PFSK-1 (cell line): ENCODE measurements around the gene TNFRSF1B.

ENCODE experiments used
- TAF1 ChIP-seq: IDR thresholded peaks from 2 replicates; pipeline ENCODE4 v1.6.1; 2012; ENCODE audit warnings: low read length, control low read depth, borderline replicate concordance; ENCODE audit not compliant: insufficient read depth
- TF ChIP-seq, protein P1 (sequence below), 2 experiments: IDR thresholded peaks; 2 replicates each; pipeline versions ENCODE4 v1.6.1 to v1.8.0; 2011 to 2012; ENCODE audit warnings: low read depth in 2 of 2, low read length in 2 of 2, control low read depth in 1 of 2, inconsistent platforms in 1 of 2, mild to moderate bottlenecking in 1 of 2, moderate library complexity in 1 of 2; ENCODE audit not compliant: insufficient read depth in 1 of 2

DNA sequence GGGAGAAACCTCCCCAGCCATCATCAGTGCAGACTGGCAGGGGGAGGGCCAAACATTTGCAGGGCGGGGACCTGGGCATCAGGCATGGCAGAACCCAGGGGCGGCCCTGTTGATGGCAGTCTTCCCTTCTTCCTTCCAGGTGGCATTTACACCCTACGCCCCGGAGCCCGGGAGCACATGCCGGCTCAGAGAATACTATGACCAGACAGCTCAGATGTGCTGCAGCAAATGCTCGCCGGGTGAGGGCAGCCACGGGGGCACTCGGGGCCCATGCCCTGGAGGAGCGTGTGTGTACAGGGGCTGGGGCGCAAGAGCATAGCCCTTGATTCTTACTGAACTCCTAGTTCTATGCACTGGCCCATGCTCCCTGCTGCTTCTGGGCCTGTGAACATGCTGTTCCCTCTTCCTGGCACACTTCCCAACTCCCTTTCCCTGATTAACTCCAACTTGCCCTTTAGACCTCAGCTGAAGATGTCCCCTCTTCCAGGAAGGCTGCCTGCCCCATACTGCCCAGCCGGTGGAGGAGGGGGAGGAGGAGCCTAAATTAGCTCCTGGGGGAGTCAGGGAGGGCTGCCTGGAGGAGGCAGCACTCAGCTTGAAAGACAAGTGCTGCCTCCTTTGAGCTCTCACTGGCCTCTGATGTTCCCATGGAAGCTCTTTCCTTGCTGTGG lies 22.0 kb downstream of the TNFRSF1B start:
- TF ChIP-seq, protein P1, sequence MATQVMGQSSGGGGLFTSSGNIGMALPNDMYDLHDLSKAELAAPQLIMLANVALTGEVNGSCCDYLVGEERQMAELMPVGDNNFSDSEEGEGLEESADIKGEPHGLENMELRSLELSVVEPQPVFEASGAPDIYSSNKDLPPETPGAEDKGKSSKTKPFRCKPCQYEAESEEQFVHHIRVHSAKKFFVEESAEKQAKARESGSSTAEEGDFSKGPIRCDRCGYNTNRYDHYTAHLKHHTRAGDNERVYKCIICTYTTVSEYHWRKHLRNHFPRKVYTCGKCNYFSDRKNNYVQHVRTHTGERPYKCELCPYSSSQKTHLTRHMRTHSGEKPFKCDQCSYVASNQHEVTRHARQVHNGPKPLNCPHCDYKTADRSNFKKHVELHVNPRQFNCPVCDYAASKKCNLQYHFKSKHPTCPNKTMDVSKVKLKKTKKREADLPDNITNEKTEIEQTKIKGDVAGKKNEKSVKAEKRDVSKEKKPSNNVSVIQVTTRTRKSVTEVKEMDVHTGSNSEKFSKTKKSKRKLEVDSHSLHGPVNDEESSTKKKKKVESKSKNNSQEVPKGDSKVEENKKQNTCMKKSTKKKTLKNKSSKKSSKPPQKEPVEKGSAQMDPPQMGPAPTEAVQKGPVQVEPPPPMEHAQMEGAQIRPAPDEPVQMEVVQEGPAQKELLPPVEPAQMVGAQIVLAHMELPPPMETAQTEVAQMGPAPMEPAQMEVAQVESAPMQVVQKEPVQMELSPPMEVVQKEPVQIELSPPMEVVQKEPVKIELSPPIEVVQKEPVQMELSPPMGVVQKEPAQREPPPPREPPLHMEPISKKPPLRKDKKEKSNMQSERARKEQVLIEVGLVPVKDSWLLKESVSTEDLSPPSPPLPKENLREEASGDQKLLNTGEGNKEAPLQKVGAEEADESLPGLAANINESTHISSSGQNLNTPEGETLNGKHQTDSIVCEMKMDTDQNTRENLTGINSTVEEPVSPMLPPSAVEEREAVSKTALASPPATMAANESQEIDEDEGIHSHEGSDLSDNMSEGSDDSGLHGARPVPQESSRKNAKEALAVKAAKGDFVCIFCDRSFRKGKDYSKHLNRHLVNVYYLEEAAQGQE (IDR thresholded peaks at IDR 0.05; ENCODE audit: insufficient read depth in 1 of 2, low read depth in 2 of 2, low read length in 2 of 2), result no peak
- no peak for TF ChIP-seq TAF1
